ENCODE measurements around the gene SLK. TPM values are rescaled to one million over a fixed set of nuclear protein-coding genes. Genes with fewer than 3 reads are reported as not detected.

SLK gene
- total RNA-seq, 1 experiment from 2014 or later = 25.6 TPM

- intact Hi-C loops (cut with micrococcal nuclease; ENCODE audit: unreplicated experiment) = no loop called here
- CTCF ChIA-PET = interaction anchor here (0.6 kb wide), 1 partner anchor 13 kb away, joined by 6 read pairs; no protein-coding TSS in a partner anchor
- H3K4me1 Mint-ChIP-seq (ENCODE audit: low read depth, unreplicated experiment) = no peaks in the 10 kb centered on the region
- no peak overlapping the region for H3K4me3 Mint-ChIP-seq (ENCODE audit: low read depth, unreplicated experiment)
- DNase-seq = no peak
- H3K27ac Mint-ChIP-seq (ENCODE audit: unreplicated experiment) = no peak overlapping the region
- no peaks in the 10 kb centered on the region for H3K36me3 Mint-ChIP-seq (ENCODE audit: insufficient read depth, unreplicated experiment)
- TF ChIP-seq, protein P1, sequence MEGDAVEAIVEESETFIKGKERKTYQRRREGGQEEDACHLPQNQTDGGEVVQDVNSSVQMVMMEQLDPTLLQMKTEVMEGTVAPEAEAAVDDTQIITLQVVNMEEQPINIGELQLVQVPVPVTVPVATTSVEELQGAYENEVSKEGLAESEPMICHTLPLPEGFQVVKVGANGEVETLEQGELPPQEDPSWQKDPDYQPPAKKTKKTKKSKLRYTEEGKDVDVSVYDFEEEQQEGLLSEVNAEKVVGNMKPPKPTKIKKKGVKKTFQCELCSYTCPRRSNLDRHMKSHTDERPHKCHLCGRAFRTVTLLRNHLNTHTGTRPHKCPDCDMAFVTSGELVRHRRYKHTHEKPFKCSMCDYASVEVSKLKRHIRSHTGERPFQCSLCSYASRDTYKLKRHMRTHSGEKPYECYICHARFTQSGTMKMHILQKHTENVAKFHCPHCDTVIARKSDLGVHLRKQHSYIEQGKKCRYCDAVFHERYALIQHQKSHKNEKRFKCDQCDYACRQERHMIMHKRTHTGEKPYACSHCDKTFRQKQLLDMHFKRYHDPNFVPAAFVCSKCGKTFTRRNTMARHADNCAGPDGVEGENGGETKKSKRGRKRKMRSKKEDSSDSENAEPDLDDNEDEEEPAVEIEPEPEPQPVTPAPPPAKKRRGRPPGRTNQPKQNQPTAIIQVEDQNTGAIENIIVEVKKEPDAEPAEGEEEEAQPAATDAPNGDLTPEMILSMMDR (IDR thresholded peaks at IDR 0.05; ENCODE audit: unreplicated experiment) = no peak
- BruUV-seq (replicated peaks) = no TSS peak
- no peaks in the 10 kb centered on the region for H3K9me3 Mint-ChIP-seq (ENCODE audit: low read depth, unreplicated experiment)
- H3K27me3 Mint-ChIP-seq (ENCODE audit: unreplicated experiment) = no peaks in the 10 kb centered on the region
These were observed 37.5 kb upstream of the SLK start for GRCh38 chr10:103929381-103929921.

DNA sequence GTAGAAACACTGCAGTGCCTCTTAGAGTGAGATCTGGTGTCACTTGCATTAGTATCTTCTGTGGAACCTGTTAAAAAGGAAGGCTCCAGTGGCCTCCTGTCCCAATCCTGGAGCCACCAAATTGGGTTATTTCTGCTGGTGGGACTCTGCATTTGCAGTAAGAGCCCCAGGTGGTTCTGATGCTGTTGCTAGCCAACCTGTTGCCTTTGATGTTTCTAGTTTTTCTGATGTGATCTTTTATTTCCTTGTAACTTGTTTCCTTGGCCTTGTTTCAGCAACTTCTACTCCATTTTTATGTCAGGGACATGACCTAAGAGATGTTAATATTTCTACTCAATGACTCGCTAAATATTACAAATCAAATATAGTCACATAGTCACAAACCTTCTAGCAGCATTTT lies 36.5 kb upstream of the SLK start:
- no TSS peak for BruUV-seq (replicated peaks)
- Mint-ChIP-seq H3K9me3 (ENCODE audit: low read depth, unreplicated experiment) (no peaks in the 10 kb centered on the region), H3K36me3 (ENCODE audit: insufficient read depth, unreplicated experiment) (no peaks in the 10 kb centered on the region), H3K27me3 (ENCODE audit: unreplicated experiment) (no peaks in the 10 kb centered on the region), H3K4me1 (ENCODE audit: low read depth, unreplicated experiment) (no peaks in the 10 kb centered on the region), H3K4me3 (ENCODE audit: low read depth, unreplicated experiment) (no peak overlapping the region), H3K27ac (ENCODE audit: unreplicated experiment) (no peak overlapping the region)
- TF ChIP-seq, protein P1 (IDR thresholded peaks at IDR 0.05; ENCODE audit: unreplicated experiment) = no peak
- no peak for DNase-seq
- intact Hi-C loops (cut with micrococcal nuclease; ENCODE audit: unreplicated experiment) = no loop called here
- CTCF ChIA-PET = no interaction called here

DNA sequence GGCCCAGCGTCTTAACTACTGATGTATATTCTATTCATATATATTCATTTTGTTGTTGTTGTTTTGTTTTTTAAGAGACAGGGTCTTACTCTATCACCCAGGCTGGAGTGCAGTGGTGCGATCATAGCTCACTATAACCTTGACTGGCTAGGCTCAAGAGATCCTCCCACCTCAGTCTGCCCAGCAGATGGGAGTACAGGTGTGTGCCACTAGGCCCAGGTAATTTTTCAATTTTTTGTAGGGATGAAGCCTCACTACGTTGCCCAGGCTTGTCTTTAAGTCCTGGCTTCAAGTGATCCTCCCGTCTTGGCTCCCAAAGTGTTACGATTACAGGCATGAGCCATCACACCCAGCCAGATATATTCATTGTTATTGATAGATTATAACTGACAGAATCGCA lies 36.1 kb upstream of the SLK start:
- TF ChIP-seq, protein P1 (IDR thresholded peaks at IDR 0.05; ENCODE audit: unreplicated experiment) = no peak
- no peaks in the 10 kb centered on the region for H3K27me3 Mint-ChIP-seq (ENCODE audit: unreplicated experiment)
- H3K36me3 Mint-ChIP-seq (ENCODE audit: insufficient read depth, unreplicated experiment) = no peaks in the 10 kb centered on the region
- no peak overlapping the region for H3K4me3 Mint-ChIP-seq (ENCODE audit: low read depth, unreplicated experiment)
- no TSS peak for BruUV-seq (replicated peaks)
- H3K9me3 Mint-ChIP-seq (ENCODE audit: low read depth, unreplicated experiment) = no peaks in the 10 kb centered on the region
- intact Hi-C loops (cut with micrococcal nuclease; ENCODE audit: unreplicated experiment) = no loop called here
- H3K27ac Mint-ChIP-seq (ENCODE audit: unreplicated experiment) = no peak overlapping the region
- CTCF ChIA-PET = no interaction called here
- H3K4me1 Mint-ChIP-seq (ENCODE audit: low read depth, unreplicated experiment) = no peaks in the 10 kb centered on the region
- no peak for DNase-seq

DNA sequence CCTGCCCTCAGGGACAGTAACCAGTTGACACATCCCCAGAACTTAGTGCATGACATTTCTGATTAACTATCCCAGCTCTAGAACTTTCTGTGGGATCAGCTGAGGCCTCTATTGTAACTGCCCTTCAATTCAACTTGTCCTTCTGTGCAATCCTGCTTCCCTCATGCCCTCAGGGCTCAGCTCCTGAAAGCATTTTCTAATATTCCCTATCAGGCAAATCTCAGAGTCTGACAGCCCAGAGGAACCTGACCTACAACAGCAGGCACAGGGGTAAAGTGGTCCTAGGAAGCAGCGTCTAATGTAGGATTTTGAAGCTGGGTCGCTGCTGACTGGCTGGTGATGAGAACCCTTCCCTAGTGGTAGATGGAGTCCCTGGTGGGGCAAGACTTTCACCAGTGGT lies 35.3 kb upstream of the SLK start:
- Mint-ChIP-seq H3K36me3 (ENCODE audit: insufficient read depth, unreplicated experiment) (no peaks in the 10 kb centered on the region), H3K4me3 (ENCODE audit: low read depth, unreplicated experiment) (no peak overlapping the region), H3K27ac (ENCODE audit: unreplicated experiment) (no peak overlapping the region), H3K27me3 (ENCODE audit: unreplicated experiment) (no peaks in the 10 kb centered on the region), H3K4me1 (ENCODE audit: low read depth, unreplicated experiment) (no peaks in the 10 kb centered on the region), H3K9me3 (ENCODE audit: low read depth, unreplicated experiment) (no peaks in the 10 kb centered on the region)
- intact Hi-C loops (cut with micrococcal nuclease; ENCODE audit: unreplicated experiment) = no loop called here
- BruUV-seq (replicated peaks) = no TSS peak
- DNase-seq = no peak
- CTCF ChIA-PET = no interaction called here
- TF ChIP-seq, protein P1 (IDR thresholded peaks at IDR 0.05; ENCODE audit: unreplicated experiment) = no peak
